GM12892 (cell line): ENCODE measurements around the gene RHEX.

Source experiments
- DNase-seq: peaks from one replicate; pipeline ENCODE4 v3.0.0; 2011; ENCODE audit not compliant: insufficient read length
- FAIRE-seq: peaks from 2 replicates; lab custom pipeline; 2011; peaks lifted over from hg19 to GRCh38; lab: Jason Lieb, UNC
- POLR2A ChIP-seq: IDR thresholded peaks from 2 replicates; pipeline ENCODE4 v1.6.1; 2011; ENCODE audit warnings: low read depth, low read length, control low read depth
- POLR2AphosphoS5 ChIP-seq: IDR thresholded peaks from 2 replicates; pipeline ENCODE4 v1.6.1; 2011; ENCODE audit warnings: low read depth, low read length, control low read depth
- TAF1 ChIP-seq: IDR thresholded peaks from 2 replicates; pipeline ENCODE4 v1.6.1; 2011; ENCODE audit warnings: low read depth, mild to moderate bottlenecking, control low read depth, low read length, borderline replicate concordance

Gene RHEX

GRCh38 chr1:206032380-206033140 lies 20.4 kb upstream of the RHEX start:
- no peak for DNase-seq

GRCh38 chr1:206035027-206035426 lies 17.9 kb upstream of the RHEX start:
- DNase-seq (no peak), FAIRE-seq (peak; percentile 58)
- TF ChIP-seq POLR2A (no peak), POLR2AphosphoS5 (no peak)

More at GRCh38 chr1:206032380-206033140, 20.4 kb upstream of the RHEX start:
- TF ChIP-seq TAF1 = no peak
- TF ChIP-seq POLR2AphosphoS5 = no peak
- no peak for TF ChIP-seq POLR2A
- no peak for FAIRE-seq

GRCh38 chr1:206036663-206037455 lies 16.1 kb upstream of the RHEX start:
- FAIRE-seq (peak; percentile 84), DNase-seq (no peak)
- TF ChIP-seq POLR2A (no peak), POLR2AphosphoS5 (no peak), TAF1 (no peak)

- FAIRE-seq (no peak), DNase-seq (no peak)
- TF ChIP-seq POLR2AphosphoS5 (no peak), TAF1 (no peak), POLR2A (no peak)
Measured at GRCh38 chr1:206037581-206037980, 15.4 kb upstream of the RHEX start.

GRCh38 chr1:206039046-206039973 lies 13.7 kb upstream of the RHEX start:
- TF ChIP-seq POLR2AphosphoS5 = no peak
- no peak for TF ChIP-seq TAF1
- no peak for TF ChIP-seq POLR2A
- FAIRE-seq (no peak), DNase-seq (no peak)

GRCh38 chr1:206040328-206040727 lies 12.6 kb upstream of the RHEX start:
- DNase-seq (no peak), FAIRE-seq (no peak)
- TF ChIP-seq POLR2A = no peak
- no peak for TF ChIP-seq TAF1
- no peak for TF ChIP-seq POLR2AphosphoS5

- TF ChIP-seq TAF1 = no peak
- no peak for TF ChIP-seq POLR2AphosphoS5
- TF ChIP-seq POLR2A = no peak
- peak; percentile 80 for FAIRE-seq
- no peak for DNase-seq
Measured at GRCh38 chr1:206041640-206042039, 11.3 kb upstream of the RHEX start.

- FAIRE-seq (peak; percentile 80), DNase-seq (no peak)
- TF ChIP-seq POLR2AphosphoS5 (no peak), POLR2A (no peak), TAF1 (no peak)
Measured at GRCh38 chr1:206047271-206047670, 5.7 kb upstream of the RHEX start.

GRCh38 chr1:206048582-206048981 lies 4.4 kb upstream of the RHEX start:
- TF ChIP-seq POLR2A (no peak), POLR2AphosphoS5 (no peak), TAF1 (no peak)
- FAIRE-seq (no peak), DNase-seq (no peak)

- TF ChIP-seq TAF1 (no peak), POLR2A (no peak), POLR2AphosphoS5 (no peak)
- FAIRE-seq = peak; percentile 88
Measured at GRCh38 chr1:206049293-206049692, 3.7 kb upstream of the RHEX start.

More at GRCh38 chr1:206049293-206049692, 3.7 kb upstream of the RHEX start:
- no peak for DNase-seq
